HCEC 1CT (cell line): Measurements from ENCODE around the gene TBX2.

ENCODE experiments used
- DNase-seq: peaks from one replicate; pipeline ENCODE4 v3.0.0-alpha.2; 2017

The TBX2 gene

DNA sequence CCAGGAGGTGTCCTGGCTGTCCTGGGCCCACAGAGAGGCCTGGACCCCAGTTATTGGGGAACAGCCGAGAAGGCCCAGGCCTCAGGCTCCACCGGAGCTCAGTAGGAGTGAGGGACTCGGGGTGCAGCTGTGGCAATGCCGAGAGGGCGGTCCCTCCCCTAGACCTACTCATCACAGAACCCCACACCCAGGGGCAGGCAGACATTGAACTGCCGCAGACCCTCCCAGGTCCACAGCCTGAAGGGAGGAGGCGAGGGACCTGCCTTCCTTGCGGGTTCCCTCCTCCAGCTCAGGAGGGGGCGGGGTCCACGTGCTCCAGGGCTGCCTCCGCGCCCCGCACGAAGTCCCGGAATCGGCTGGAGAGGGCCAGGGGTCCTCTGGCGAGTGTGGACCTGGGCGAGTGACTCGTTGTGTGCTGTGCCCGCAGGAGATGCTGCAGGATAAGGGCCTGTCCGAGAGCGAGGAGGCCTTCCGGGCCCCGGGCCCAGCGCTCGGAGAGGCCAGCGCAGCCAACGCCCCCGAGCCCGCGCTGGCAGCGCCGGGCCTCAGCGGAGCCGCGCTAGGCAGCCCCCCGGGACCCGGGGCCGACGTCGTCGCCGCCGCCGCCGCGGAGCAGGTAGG, 56.5 kb downstream of the TBX2 start:
- DNase-seq = no peak

- DNase-seq = no peak
Measured at GRCh38 chr17:61456688-61457225, 57.1 kb downstream of the TBX2 start.

GRCh38 chr17:61457226-61457983, 57.8 kb downstream of the TBX2 start:
- no peak for DNase-seq

DNA sequence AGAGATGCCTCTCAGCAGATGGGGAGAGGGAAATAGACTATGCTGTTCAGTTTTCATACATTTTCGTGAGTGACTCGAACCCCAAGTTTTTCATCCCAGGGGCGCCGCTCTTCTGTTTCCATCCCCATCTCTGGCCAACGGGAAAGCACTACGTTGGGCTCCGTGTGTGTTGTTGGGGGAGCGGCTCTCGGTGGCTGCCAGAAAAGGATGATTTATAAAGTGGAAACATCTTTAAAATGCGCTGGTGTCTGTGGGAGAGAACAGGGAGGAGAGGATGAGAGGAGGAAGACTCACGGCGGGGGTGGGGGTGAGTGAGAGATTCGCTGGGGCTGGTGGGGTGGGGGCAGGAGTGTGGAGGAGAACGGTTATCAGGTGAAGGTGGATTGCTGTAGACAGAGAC, 58.4 kb downstream of the TBX2 start:
- no peak for DNase-seq

GRCh38 chr17:61458421-61459141, 58.9 kb downstream of the TBX2 start:
- DNase-seq = no peak
